ENCODE measurements around the gene DNAJC25. TPM values are rescaled to one million over a fixed set of nuclear protein-coding genes. Genes with fewer than 3 reads are reported as not detected.

DNAJC25 gene
- total and polyA plus RNA-seq, 2 of the 13 experiments (the other 11 are each of a cell fraction or from before 2014, with no cell fraction given) = 5.7 to 10.2 TPM

GRCh38 chr9:111622626-111623025 is 8.5 kb upstream of the DNAJC25 start (continued):
- TF ChIP-seq, protein P1, sequence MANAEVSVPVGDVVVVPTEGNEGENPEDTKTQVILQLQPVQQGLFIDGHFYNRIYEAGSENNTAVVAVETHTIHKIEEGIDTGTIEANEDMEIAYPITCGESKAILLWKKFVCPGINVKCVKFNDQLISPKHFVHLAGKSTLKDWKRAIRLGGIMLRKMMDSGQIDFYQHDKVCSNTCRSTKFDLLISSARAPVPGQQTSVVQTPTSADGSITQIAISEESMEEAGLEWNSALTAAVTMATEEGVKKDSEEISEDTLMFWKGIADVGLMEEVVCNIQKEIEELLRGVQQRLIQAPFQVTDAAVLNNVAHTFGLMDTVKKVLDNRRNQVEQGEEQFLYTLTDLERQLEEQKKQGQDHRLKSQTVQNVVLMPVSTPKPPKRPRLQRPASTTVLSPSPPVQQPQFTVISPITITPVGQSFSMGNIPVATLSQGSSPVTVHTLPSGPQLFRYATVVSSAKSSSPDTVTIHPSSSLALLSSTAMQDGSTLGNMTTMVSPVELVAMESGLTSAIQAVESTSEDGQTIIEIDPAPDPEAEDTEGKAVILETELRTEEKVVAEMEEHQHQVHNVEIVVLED (CRISPR knock-in tag; IDR thresholded peaks at IDR 0.05; ENCODE audit: borderline replicate concordance) = no peak
- TF ChIP-seq ZNF143 (CRISPR knock-in tag; IDR thresholded peaks at IDR 0.05) = no peak
- no peak for TF ChIP-seq ZNF430 (CRISPR knock-in tag; IDR thresholded peaks at IDR 0.05)
- no peak for TF ChIP-seq KLF6 (CRISPR knock-in tag; IDR thresholded peaks at IDR 0.05)
- TF ChIP-seq SRSF4 (IDR thresholded peaks at IDR 0.05; ENCODE audit: low read depth, low read length, poor library complexity, severe bottlenecking) = no peak
- TF ChIP-seq, protein P2, sequence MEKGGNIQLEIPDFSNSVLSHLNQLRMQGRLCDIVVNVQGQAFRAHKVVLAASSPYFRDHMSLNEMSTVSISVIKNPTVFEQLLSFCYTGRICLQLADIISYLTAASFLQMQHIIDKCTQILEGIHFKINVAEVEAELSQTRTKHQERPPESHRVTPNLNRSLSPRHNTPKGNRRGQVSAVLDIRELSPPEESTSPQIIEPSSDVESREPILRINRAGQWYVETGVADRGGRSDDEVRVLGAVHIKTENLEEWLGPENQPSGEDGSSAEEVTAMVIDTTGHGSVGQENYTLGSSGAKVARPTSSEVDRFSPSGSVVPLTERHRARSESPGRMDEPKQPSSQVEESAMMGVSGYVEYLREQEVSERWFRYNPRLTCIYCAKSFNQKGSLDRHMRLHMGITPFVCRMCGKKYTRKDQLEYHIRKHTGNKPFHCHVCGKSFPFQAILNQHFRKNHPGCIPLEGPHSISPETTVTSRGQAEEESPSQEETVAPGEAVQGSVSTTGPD (CRISPR knock-in tag; IDR thresholded peaks at IDR 0.05) = no peak
- TF ChIP-seq ZNF234 (CRISPR knock-in tag; conservative IDR thresholded peaks at IDR 0.05) = no peak
- no peak for TF ChIP-seq ZNF543 (CRISPR knock-in tag; IDR thresholded peaks at IDR 0.05)
- peak; percentile 38; the same call in 1 of the 2 replicates for TF ChIP-seq TCF7 (IDR thresholded peaks at IDR 0.05; ENCODE audit: low read depth)
- TF ChIP-seq, protein P3, sequence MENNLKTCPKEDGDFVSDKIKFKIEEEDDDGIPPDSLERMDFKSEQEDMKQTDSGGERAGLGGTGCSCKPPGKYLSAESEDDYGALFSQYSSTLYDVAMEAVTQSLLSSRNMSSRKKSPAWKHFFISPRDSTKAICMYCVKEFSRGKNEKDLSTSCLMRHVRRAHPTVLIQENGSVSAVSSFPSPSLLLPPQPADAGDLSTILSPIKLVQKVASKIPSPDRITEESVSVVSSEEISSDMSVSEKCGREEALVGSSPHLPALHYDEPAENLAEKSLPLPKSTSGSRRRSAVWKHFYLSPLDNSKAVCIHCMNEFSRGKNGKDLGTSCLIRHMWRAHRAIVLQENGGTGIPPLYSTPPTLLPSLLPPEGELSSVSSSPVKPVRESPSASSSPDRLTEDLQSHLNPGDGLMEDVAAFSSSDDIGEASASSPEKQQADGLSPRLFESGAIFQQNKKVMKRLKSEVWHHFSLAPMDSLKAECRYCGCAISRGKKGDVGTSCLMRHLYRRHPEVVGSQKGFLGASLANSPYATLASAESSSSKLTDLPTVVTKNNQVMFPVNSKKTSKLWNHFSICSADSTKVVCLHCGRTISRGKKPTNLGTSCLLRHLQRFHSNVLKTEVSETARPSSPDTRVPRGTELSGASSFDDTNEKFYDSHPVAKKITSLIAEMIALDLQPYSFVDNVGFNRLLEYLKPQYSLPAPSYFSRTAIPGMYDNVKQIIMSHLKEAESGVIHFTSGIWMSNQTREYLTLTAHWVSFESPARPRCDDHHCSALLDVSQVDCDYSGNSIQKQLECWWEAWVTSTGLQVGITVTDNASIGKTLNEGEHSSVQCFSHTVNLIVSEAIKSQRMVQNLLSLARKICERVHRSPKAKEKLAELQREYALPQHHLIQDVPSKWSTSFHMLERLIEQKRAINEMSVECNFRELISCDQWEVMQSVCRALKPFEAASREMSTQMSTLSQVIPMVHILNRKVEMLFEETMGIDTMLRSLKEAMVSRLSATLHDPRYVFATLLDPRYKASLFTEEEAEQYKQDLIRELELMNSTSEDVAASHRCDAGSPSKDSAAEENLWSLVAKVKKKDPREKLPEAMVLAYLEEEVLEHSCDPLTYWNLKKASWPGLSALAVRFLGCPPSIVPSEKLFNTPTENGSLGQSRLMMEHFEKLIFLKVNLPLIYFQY (CRISPR knock-in tag; IDR thresholded peaks at IDR 0.05; ENCODE audit: borderline replicate concordance) = no peak
- no peak for TF ChIP-seq FOXA1 (IDR thresholded peaks at IDR 0.05)
- no peak for TF ChIP-seq FOXA1 (CRISPR knock-in tag; IDR thresholded peaks at IDR 0.05)
- no peak for TF ChIP-seq NFATC3 (CRISPR knock-in tag; IDR thresholded peaks at IDR 0.05)
- TF ChIP-seq, protein P4, sequence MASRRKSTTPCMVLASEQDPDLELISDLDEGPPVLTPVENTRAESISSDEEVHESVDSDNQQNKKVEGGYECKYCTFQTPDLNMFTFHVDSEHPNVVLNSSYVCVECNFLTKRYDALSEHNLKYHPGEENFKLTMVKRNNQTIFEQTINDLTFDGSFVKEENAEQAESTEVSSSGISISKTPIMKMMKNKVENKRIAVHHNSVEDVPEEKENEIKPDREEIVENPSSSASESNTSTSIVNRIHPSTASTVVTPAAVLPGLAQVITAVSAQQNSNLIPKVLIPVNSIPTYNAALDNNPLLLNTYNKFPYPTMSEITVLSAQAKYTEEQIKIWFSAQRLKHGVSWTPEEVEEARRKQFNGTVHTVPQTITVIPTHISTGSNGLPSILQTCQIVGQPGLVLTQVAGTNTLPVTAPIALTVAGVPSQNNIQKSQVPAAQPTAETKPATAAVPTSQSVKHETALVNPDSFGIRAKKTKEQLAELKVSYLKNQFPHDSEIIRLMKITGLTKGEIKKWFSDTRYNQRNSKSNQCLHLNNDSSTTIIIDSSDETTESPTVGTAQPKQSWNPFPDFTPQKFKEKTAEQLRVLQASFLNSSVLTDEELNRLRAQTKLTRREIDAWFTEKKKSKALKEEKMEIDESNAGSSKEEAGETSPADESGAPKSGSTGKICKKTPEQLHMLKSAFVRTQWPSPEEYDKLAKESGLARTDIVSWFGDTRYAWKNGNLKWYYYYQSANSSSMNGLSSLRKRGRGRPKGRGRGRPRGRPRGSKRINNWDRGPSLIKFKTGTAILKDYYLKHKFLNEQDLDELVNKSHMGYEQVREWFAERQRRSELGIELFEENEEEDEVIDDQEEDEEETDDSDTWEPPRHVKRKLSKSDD (CRISPR knock-in tag; IDR thresholded peaks at IDR 0.05; ENCODE audit: low read depth) = no peak
- TF ChIP-seq NR0B2 (CRISPR knock-in tag; IDR thresholded peaks at IDR 0.05) = no peak
- no peak for TF ChIP-seq HES4 (CRISPR knock-in tag; IDR thresholded peaks at IDR 0.05; ENCODE audit: borderline replicate concordance)
- TF ChIP-seq RBAK (CRISPR knock-in tag; IDR thresholded peaks at IDR 0.05) = no peak
- TF ChIP-seq, protein P5, sequence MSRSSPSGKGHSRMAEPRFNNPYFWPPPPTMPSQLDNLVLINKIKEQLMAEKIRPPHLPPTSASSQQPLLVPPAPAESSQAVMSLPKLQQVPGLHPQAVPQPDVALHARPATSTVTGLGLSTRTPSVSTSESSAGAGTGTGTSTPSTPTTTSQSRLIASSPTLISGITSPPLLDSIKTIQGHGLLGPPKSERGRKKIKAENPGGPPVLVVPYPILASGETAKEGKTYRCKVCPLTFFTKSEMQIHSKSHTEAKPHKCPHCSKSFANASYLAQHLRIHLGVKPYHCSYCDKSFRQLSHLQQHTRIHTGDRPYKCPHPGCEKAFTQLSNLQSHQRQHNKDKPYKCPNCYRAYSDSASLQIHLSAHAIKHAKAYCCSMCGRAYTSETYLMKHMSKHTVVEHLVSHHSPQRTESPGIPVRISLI (CRISPR knock-in tag; IDR thresholded peaks at IDR 0.05; ENCODE audit: borderline replicate concordance) = no peak

Data from HepG2 (cell line).